H1 (cell line): ENCODE results near the gene UTS2R. TPM values are rescaled to one million over a fixed set of nuclear protein-coding genes. Genes with fewer than 3 reads are reported as not detected.

Source experiments
- CTCF ChIA-PET: fragments of 300-600 bp; sonication (Branson Sonifier 250); formaldehyde crosslinking; loops from one replicate; lab custom pipeline; 2021; ENCODE audit not compliant: partially characterized antibody; lab: Charles Lee
- POLR2A ChIA-PET: fragments of 300-600 bp; sonication (Branson Sonifier 250); formaldehyde crosslinking; loops from one replicate; lab custom pipeline; 2021; ENCODE audit warnings: inconsistent platforms; ENCODE audit not compliant: partially characterized antibody; lab: Charles Lee
- DNase-seq, 2 experiments: peaks; one replicate each; pipeline versions ENCODE4 v3.0.0 to v3.0.0-alpha.2; 2010 to 2022; ENCODE audit warnings: low spot score in 2 of 2, low read depth in 1 of 2, mixed read lengths in 1 of 2
- FAIRE-seq: peaks from 2 replicates; lab custom pipeline; 2011; peaks lifted over from hg19 to GRCh38; lab: Jason Lieb, UNC
- H2AFZ ChIP-seq: 2 replicates; pipeline ENCODE4 v1.8.1; 2012; ENCODE audit warnings: low read length, inconsistent platforms
- H2AK5ac ChIP-seq: 2 replicates; pipeline ENCODE4 v1.6.1; 2013; ENCODE audit warnings: low read depth, low read length
- H2BK120ac ChIP-seq: replicated peaks from 2 replicates; pipeline ENCODE3; 2013; ENCODE audit warnings: low read depth, low read length, inconsistent platforms
- H2BK12ac ChIP-seq: 2 replicates; pipeline ENCODE4 v1.6.1; 2013; ENCODE audit warnings: low read depth, low read length
- H2BK15ac ChIP-seq: 2 replicates; pipeline ENCODE4 v1.6.1; 2013; ENCODE audit warnings: low read length
- H2BK20ac ChIP-seq: 2 replicates; pipeline ENCODE4 v1.6.1; 2013; ENCODE audit warnings: low read length
- H2BK5ac ChIP-seq: 2 replicates; pipeline ENCODE4 v1.6.1; 2013; ENCODE audit warnings: low read depth, low read length
- H3K14ac ChIP-seq: 2 replicates; pipeline ENCODE4 v1.6.1; 2013; ENCODE audit warnings: inconsistent platforms; ENCODE audit not compliant: insufficient read length
- H3K18ac ChIP-seq: 2 replicates; pipeline ENCODE4 v1.6.1; 2013; ENCODE audit warnings: low read length; ENCODE audit errors: extremely low read depth
- H3K23ac ChIP-seq: 2 replicates; pipeline ENCODE4 v1.6.1; 2013; ENCODE audit warnings: inconsistent platforms; ENCODE audit not compliant: insufficient read length
- H3K23me2 ChIP-seq: 2 replicates; pipeline ENCODE4 v1.6.1; 2013; ENCODE audit warnings: low read depth, low read length
- H3K27ac ChIP-seq: 2 replicates; pipeline ENCODE4 v1.6.1; 2011; ENCODE audit warnings: low read depth, low read length, inconsistent platforms
- H3K27me3 ChIP-seq, 4 experiments: replicated peaks in 1 of 4; 1 replicate in 1 of 4; 2 replicates in 3 of 4; pipeline versions ENCODE4 v1.6.1 to v1.8.1; 2011 to 2013; ENCODE audit warnings: low read length in 3 of 4, mild to moderate bottlenecking in 3 of 4, inconsistent platforms in 2 of 4, mixed read lengths in 2 of 4, moderate library complexity in 1 of 4; ENCODE audit not compliant: control insufficient read depth in 3 of 4, insufficient read depth in 3 of 4; ENCODE audit errors: extremely low read depth in 1 of 4
- H3K36me3 ChIP-seq, 4 experiments: 2 replicates each; pipeline versions ENCODE4 v1.6.1 to v1.8.1; 2011 to 2013; ENCODE audit warnings: mild to moderate bottlenecking in 4 of 4, low read length in 3 of 4, moderate library complexity in 2 of 4, control low read depth in 1 of 4, inconsistent platforms in 1 of 4; ENCODE audit not compliant: insufficient read depth in 4 of 4, control insufficient read depth in 2 of 4
- H3K4ac ChIP-seq: replicated peaks from 2 replicates; pipeline ENCODE3; 2013; ENCODE audit warnings: low read length, low read depth, mixed read lengths, inconsistent platforms; ENCODE audit not compliant: insufficient read length
- H3K4me1 ChIP-seq, 4 experiments: replicated peaks in 1 of 4; 1 replicate in 1 of 4; 2 replicates in 3 of 4; pipeline versions ENCODE4 v1.6.1 to v1.8.1; 2011 to 2013; ENCODE audit warnings: low read length in 3 of 4, inconsistent platforms in 2 of 4, mixed read lengths in 1 of 4; ENCODE audit not compliant: insufficient read depth in 4 of 4, control insufficient read depth in 3 of 4
- H3K4me2 ChIP-seq, 2 experiments: 2 replicates each; pipeline versions ENCODE4 v1.6.1 to v1.8.1; 2011 to 2013; ENCODE audit warnings: low read depth in 2 of 2, low read length in 2 of 2, control low read depth in 1 of 2, inconsistent platforms in 1 of 2, mild to moderate bottlenecking in 1 of 2; ENCODE audit not compliant: insufficient read depth in 1 of 2
- H3K4me3 ChIP-seq, 4 experiments: fragments of 200-600, 300-600 bp in 1 of 4; sonication (generic), shearing (Covaris generic), sonication (Bioruptor Twin) in 1 of 4; 2 replicates each; pipeline versions ENCODE4 v1.5.1 to v1.8.1; 2011 to 2016; ENCODE audit warnings: low read length in 4 of 4, low read depth in 3 of 4, control low read depth in 2 of 4, inconsistent platforms in 2 of 4, mild to moderate bottlenecking in 2 of 4, mixed read lengths in 1 of 4, moderate library complexity in 1 of 4; ENCODE audit not compliant: insufficient read depth in 2 of 4; ENCODE audit errors: extremely low read depth in 1 of 4
- H3K56ac ChIP-seq: replicated peaks from 2 replicates; pipeline ENCODE3; 2013; ENCODE audit warnings: low read depth, mild to moderate bottlenecking, mixed read lengths, low read length, inconsistent platforms; ENCODE audit not compliant: insufficient read length
- H3K79me1 ChIP-seq: 2 replicates; pipeline ENCODE4 v1.6.1; 2013; ENCODE audit warnings: low read depth, low read length, control low read depth
- H3K79me2 ChIP-seq, 2 experiments: 2 replicates each; pipeline versions ENCODE4 v1.6.1 to v1.8.1; 2012 to 2013; ENCODE audit warnings: low read length in 2 of 2, mild to moderate bottlenecking in 2 of 2, inconsistent platforms in 1 of 2; ENCODE audit not compliant: insufficient read depth in 2 of 2, control insufficient read depth in 1 of 2
- H3K9ac ChIP-seq, 4 experiments: replicated peaks in 1 of 4; 1 replicate in 1 of 4; 2 replicates in 3 of 4; pipeline versions ENCODE4 v1.6.1 to v1.8.1; 2011 to 2013; ENCODE audit warnings: low read depth in 3 of 4, low read length in 3 of 4, control low read depth in 2 of 4, mild to moderate bottlenecking in 2 of 4, moderate library complexity in 2 of 4, inconsistent platforms in 1 of 4; ENCODE audit errors: extremely low read depth in 1 of 4
- H3K9me3 ChIP-seq, 2 experiments: 2 replicates each; pipeline versions ENCODE4 v1.6.1 to v1.8.1; 2012 to 2013; ENCODE audit warnings: mild to moderate bottlenecking in 2 of 2, moderate library complexity in 2 of 2, control low read depth in 1 of 2, inconsistent platforms in 1 of 2, low read depth in 1 of 2, low read length in 1 of 2, mixed read lengths in 1 of 2; ENCODE audit not compliant: insufficient read depth in 2 of 2
- H4K20me1 ChIP-seq, 2 experiments: replicated peaks in 1 of 2; 2 replicates each; pipeline versions ENCODE3 to v1.8.1; 2011 to 2013; ENCODE audit warnings: inconsistent platforms in 2 of 2, low read length in 2 of 2, mild to moderate bottlenecking in 1 of 2; ENCODE audit not compliant: insufficient read depth in 2 of 2, control insufficient read depth in 1 of 2
- H4K5ac ChIP-seq: 2 replicates; pipeline ENCODE4 v1.6.1; 2013; ENCODE audit warnings: low read length, low read depth, mixed read lengths, inconsistent platforms; ENCODE audit not compliant: insufficient read length
- H4K8ac ChIP-seq: 2 replicates; pipeline ENCODE4 v1.8.0; 2013; ENCODE audit warnings: mild to moderate bottlenecking, moderate library complexity, low read length, inconsistent platforms; ENCODE audit not compliant: insufficient read depth; ENCODE audit errors: extremely low read depth
- H4K91ac ChIP-seq: replicated peaks from 2 replicates; pipeline ENCODE3; 2013; ENCODE audit warnings: low read length, mixed read lengths, inconsistent platforms; ENCODE audit not compliant: insufficient read length
- FOSL1 ChIP-seq: IDR thresholded peaks from 2 replicates; pipeline ENCODE4 v1.6.1; 2011; ENCODE audit warnings: mild to moderate bottlenecking, low read depth, low read length, moderate library complexity; ENCODE audit not compliant: insufficient read depth
- KDM1A ChIP-seq: fragments of 200-600, 300-600 bp; sonication (generic); IDR thresholded peaks from 2 replicates; pipeline ENCODE4 v1.7.1; 2016; ENCODE audit warnings: mild to moderate bottlenecking, low read length, borderline replicate concordance
- KDM4A ChIP-seq: IDR thresholded peaks from one replicate; pipeline ENCODE4 v1.7.1; 2012; ENCODE audit warnings: low read depth, mild to moderate bottlenecking, moderate library complexity, low read length, inconsistent platforms; ENCODE audit not compliant: severe bottlenecking
- POU5F1 ChIP-seq: IDR thresholded peaks from 2 replicates; pipeline ENCODE4 v1.6.1; 2011; ENCODE audit warnings: low read depth, mild to moderate bottlenecking, low read length, moderate library complexity
- WGBS, 2 experiments: shearing (Covaris generic) in 1 of 2; methylation state at CpG; one replicate each; pipeline versions ENCODE4 v1.1.6 to v1.1.7; 2013 to 2015; ENCODE audit warnings: low lambda C conversion rate in 2 of 2, mixed read lengths in 2 of 2, inconsistent platforms in 1 of 2, low coverage in 1 of 2, missing lambda C conversion rate in 1 of 2; ENCODE audit not compliant: insufficient replicate concordance in 2 of 2, insufficient coverage in 1 of 2, insufficient read length in 1 of 2; ENCODE audit errors: extremely low coverage in 1 of 2, missing lambda C conversion rate in 1 of 2; 5-methylcytosine and 5-hydroxymethylcytosine counted together
- polyA plus RNA-seq, 7 experiments: library from polyadenylated mRNA; depleted of rRNA in 3 of 7; stranded (reverse) in 5 of 7; unstranded in 2 of 7; fragments of >200 nt in 5 of 7; fragments of 200-250 nt in 2 of 7; gene quantifications; 1 replicate in 5 of 7; 2 replicates in 1 of 7; 4 replicates in 1 of 7; pipeline versions ENCODE4 v1.2.1 to v1.2.3, GENCODE V29; 2011 to 2013; ENCODE audit warnings: missing spikeins in 2 of 7, mixed read lengths in 2 of 7
- total RNA-seq: library from RNA; stranded (reverse); fragmentation: NEBNext Ultra II Directional; extraction: Animal tissue kit (Norgen Biotek cat#: 25700); gene quantifications from 2 replicates; pipeline ENCODE4 v1.2.1, GENCODE V29; 2021

UTS2R gene
- total and polyA plus RNA-seq, 2 of the 8 experiments (the other 6 are each of a cell fraction or from before 2014, with no cell fraction given) = 0.27 TPM; not detected in 1

GRCh38 chr17:82391496-82392066, 20.0 kb downstream of the UTS2R start:
- Histone ChIP-seq H3K9me3 (no peaks in the 10 kb centered on the region), H3K18ac (no peak overlapping the region), H3K23me2 (no peaks in the 10 kb centered on the region), H3K79me2 (no peaks in the 10 kb centered on the region), H4K5ac (no peak overlapping the region), H4K20me1 (no peaks in the 10 kb centered on the region), H4K91ac (no peak overlapping the region), H2BK20ac (no peak overlapping the region), H2BK120ac (no peak overlapping the region), H2AK5ac (no peak overlapping the region), H2BK5ac (no peak overlapping the region), H4K8ac (no peak overlapping the region), H2AFZ (no peak overlapping the region), H3K27me3 (no peaks in the 10 kb centered on the region), H3K4me1 (no peaks in the 10 kb centered on the region; a peak in 1 of 7 replicates), H3K4me3 (no peak overlapping the region), H3K27ac (no peak overlapping the region), H3K23ac (no peak overlapping the region), H3K56ac (no peak overlapping the region), H2BK12ac (no peak overlapping the region), H3K9ac (no peak overlapping the region), H3K79me1 (no peaks in the 10 kb centered on the region), H3K36me3 (0 out of 8 replicates have a peak, but pooled peaks cover 0 to 2% (median 0%) of the 10 kb centered on the region in 4 experiments), H3K14ac (no peak overlapping the region), H2BK15ac (no peak overlapping the region), H3K4ac (no peak overlapping the region), H3K4me2 (no peak overlapping the region)
- 97% methylated on average over 14 of the region's 23 CpGs; no CpG with 5 or more reads in 1 of the 2 experiments for WGBS, 2 experiments
- DNase-seq = no peak
- CTCF ChIA-PET = interaction anchor here (0.5 to 1.2 kb wide), 2 partner anchors 18 to 39 kb away, joined by 3 to 5 read pairs; no protein-coding TSS in a partner anchor
- no peak for TF ChIP-seq KDM1A
- TF ChIP-seq POU5F1 = no peak
- TF ChIP-seq FOSL1 = no peak
- TF ChIP-seq KDM4A = no peak
- POLR2A ChIA-PET = interaction anchor here (0.6 kb wide), 1 partner anchor 47 kb away, joined by 3 read pairs; no protein-coding TSS in a partner anchor
- FAIRE-seq = no peak
